H1 (cell line): ENCODE results near the gene RPP14. TPM values are rescaled to one million over a fixed set of nuclear protein-coding genes. Genes with fewer than 3 reads are reported as not detected.

Experiments used
- CTCF ChIA-PET: fragments of 300-600 bp; sonication (Branson Sonifier 250); formaldehyde crosslinking; loops from one replicate; lab custom pipeline; 2021; ENCODE audit not compliant: partially characterized antibody; lab: Charles Lee
- POLR2A ChIA-PET: fragments of 300-600 bp; sonication (Branson Sonifier 250); formaldehyde crosslinking; loops from one replicate; lab custom pipeline; 2021; ENCODE audit warnings: inconsistent platforms; ENCODE audit not compliant: partially characterized antibody; lab: Charles Lee
- DNase-seq, 2 experiments: peaks; one replicate each; pipeline versions ENCODE4 v3.0.0 to v3.0.0-alpha.2; 2010 to 2022; ENCODE audit warnings: low spot score in 2 of 2, low read depth in 1 of 2, mixed read lengths in 1 of 2
- FAIRE-seq: peaks from 2 replicates; lab custom pipeline; 2011; peaks lifted over from hg19 to GRCh38; lab: Jason Lieb, UNC
- H2AFZ ChIP-seq: 2 replicates; pipeline ENCODE4 v1.8.1; 2012; ENCODE audit warnings: low read length, inconsistent platforms
- H2AK5ac ChIP-seq: 2 replicates; pipeline ENCODE4 v1.6.1; 2013; ENCODE audit warnings: low read depth, low read length
- H2BK120ac ChIP-seq: replicated peaks from 2 replicates; pipeline ENCODE3; 2013; ENCODE audit warnings: low read depth, low read length, inconsistent platforms
- H2BK12ac ChIP-seq: 2 replicates; pipeline ENCODE4 v1.6.1; 2013; ENCODE audit warnings: low read depth, low read length
- H2BK15ac ChIP-seq: 2 replicates; pipeline ENCODE4 v1.6.1; 2013; ENCODE audit warnings: low read length
- H2BK20ac ChIP-seq: 2 replicates; pipeline ENCODE4 v1.6.1; 2013; ENCODE audit warnings: low read length
- H2BK5ac ChIP-seq: 2 replicates; pipeline ENCODE4 v1.6.1; 2013; ENCODE audit warnings: low read depth, low read length
- H3K14ac ChIP-seq: 2 replicates; pipeline ENCODE4 v1.6.1; 2013; ENCODE audit warnings: inconsistent platforms; ENCODE audit not compliant: insufficient read length
- H3K18ac ChIP-seq: 2 replicates; pipeline ENCODE4 v1.6.1; 2013; ENCODE audit warnings: low read length; ENCODE audit errors: extremely low read depth
- H3K23ac ChIP-seq: 2 replicates; pipeline ENCODE4 v1.6.1; 2013; ENCODE audit warnings: inconsistent platforms; ENCODE audit not compliant: insufficient read length
- H3K23me2 ChIP-seq: 2 replicates; pipeline ENCODE4 v1.6.1; 2013; ENCODE audit warnings: low read depth, low read length
- H3K27ac ChIP-seq: 2 replicates; pipeline ENCODE4 v1.6.1; 2011; ENCODE audit warnings: low read depth, low read length, inconsistent platforms
- H3K27me3 ChIP-seq, 4 experiments: replicated peaks in 1 of 4; 1 replicate in 1 of 4; 2 replicates in 3 of 4; pipeline versions ENCODE4 v1.6.1 to v1.8.1; 2011 to 2013; ENCODE audit warnings: low read length in 3 of 4, mild to moderate bottlenecking in 3 of 4, inconsistent platforms in 2 of 4, mixed read lengths in 2 of 4, moderate library complexity in 1 of 4; ENCODE audit not compliant: control insufficient read depth in 3 of 4, insufficient read depth in 3 of 4; ENCODE audit errors: extremely low read depth in 1 of 4
- H3K36me3 ChIP-seq, 4 experiments: 2 replicates each; pipeline versions ENCODE4 v1.6.1 to v1.8.1; 2011 to 2013; ENCODE audit warnings: mild to moderate bottlenecking in 4 of 4, low read length in 3 of 4, moderate library complexity in 2 of 4, control low read depth in 1 of 4, inconsistent platforms in 1 of 4; ENCODE audit not compliant: insufficient read depth in 4 of 4, control insufficient read depth in 2 of 4
- H3K4ac ChIP-seq: replicated peaks from 2 replicates; pipeline ENCODE3; 2013; ENCODE audit warnings: low read length, low read depth, mixed read lengths, inconsistent platforms; ENCODE audit not compliant: insufficient read length
- H3K4me1 ChIP-seq, 4 experiments: replicated peaks in 1 of 4; 1 replicate in 1 of 4; 2 replicates in 3 of 4; pipeline versions ENCODE4 v1.6.1 to v1.8.1; 2011 to 2013; ENCODE audit warnings: low read length in 3 of 4, inconsistent platforms in 2 of 4, mixed read lengths in 1 of 4; ENCODE audit not compliant: insufficient read depth in 4 of 4, control insufficient read depth in 3 of 4
- H3K4me2 ChIP-seq, 2 experiments: 2 replicates each; pipeline versions ENCODE4 v1.6.1 to v1.8.1; 2011 to 2013; ENCODE audit warnings: low read depth in 2 of 2, low read length in 2 of 2, control low read depth in 1 of 2, inconsistent platforms in 1 of 2, mild to moderate bottlenecking in 1 of 2; ENCODE audit not compliant: insufficient read depth in 1 of 2
- H3K4me3 ChIP-seq, 4 experiments: fragments of 200-600, 300-600 bp in 1 of 4; sonication (generic), shearing (Covaris generic), sonication (Bioruptor Twin) in 1 of 4; 2 replicates each; pipeline versions ENCODE4 v1.5.1 to v1.8.1; 2011 to 2016; ENCODE audit warnings: low read length in 4 of 4, low read depth in 3 of 4, control low read depth in 2 of 4, inconsistent platforms in 2 of 4, mild to moderate bottlenecking in 2 of 4, mixed read lengths in 1 of 4, moderate library complexity in 1 of 4; ENCODE audit not compliant: insufficient read depth in 2 of 4; ENCODE audit errors: extremely low read depth in 1 of 4
- H3K56ac ChIP-seq: replicated peaks from 2 replicates; pipeline ENCODE3; 2013; ENCODE audit warnings: low read depth, mild to moderate bottlenecking, mixed read lengths, low read length, inconsistent platforms; ENCODE audit not compliant: insufficient read length
- H3K79me1 ChIP-seq: 2 replicates; pipeline ENCODE4 v1.6.1; 2013; ENCODE audit warnings: low read depth, low read length, control low read depth
- H3K79me2 ChIP-seq, 2 experiments: 2 replicates each; pipeline versions ENCODE4 v1.6.1 to v1.8.1; 2012 to 2013; ENCODE audit warnings: low read length in 2 of 2, mild to moderate bottlenecking in 2 of 2, inconsistent platforms in 1 of 2; ENCODE audit not compliant: insufficient read depth in 2 of 2, control insufficient read depth in 1 of 2
- H3K9ac ChIP-seq, 4 experiments: replicated peaks in 1 of 4; 1 replicate in 1 of 4; 2 replicates in 3 of 4; pipeline versions ENCODE4 v1.6.1 to v1.8.1; 2011 to 2013; ENCODE audit warnings: low read depth in 3 of 4, low read length in 3 of 4, control low read depth in 2 of 4, mild to moderate bottlenecking in 2 of 4, moderate library complexity in 2 of 4, inconsistent platforms in 1 of 4; ENCODE audit errors: extremely low read depth in 1 of 4
- H3K9me3 ChIP-seq, 2 experiments: 2 replicates each; pipeline versions ENCODE4 v1.6.1 to v1.8.1; 2012 to 2013; ENCODE audit warnings: mild to moderate bottlenecking in 2 of 2, moderate library complexity in 2 of 2, control low read depth in 1 of 2, inconsistent platforms in 1 of 2, low read depth in 1 of 2, low read length in 1 of 2, mixed read lengths in 1 of 2; ENCODE audit not compliant: insufficient read depth in 2 of 2
- H4K20me1 ChIP-seq, 2 experiments: replicated peaks in 1 of 2; 2 replicates each; pipeline versions ENCODE3 to v1.8.1; 2011 to 2013; ENCODE audit warnings: inconsistent platforms in 2 of 2, low read length in 2 of 2, mild to moderate bottlenecking in 1 of 2; ENCODE audit not compliant: insufficient read depth in 2 of 2, control insufficient read depth in 1 of 2
- H4K5ac ChIP-seq: 2 replicates; pipeline ENCODE4 v1.6.1; 2013; ENCODE audit warnings: low read length, low read depth, mixed read lengths, inconsistent platforms; ENCODE audit not compliant: insufficient read length
- H4K8ac ChIP-seq: 2 replicates; pipeline ENCODE4 v1.8.0; 2013; ENCODE audit warnings: mild to moderate bottlenecking, moderate library complexity, low read length, inconsistent platforms; ENCODE audit not compliant: insufficient read depth; ENCODE audit errors: extremely low read depth
- H4K91ac ChIP-seq: replicated peaks from 2 replicates; pipeline ENCODE3; 2013; ENCODE audit warnings: low read length, mixed read lengths, inconsistent platforms; ENCODE audit not compliant: insufficient read length
- ATF3 ChIP-seq: IDR thresholded peaks from 2 replicates; pipeline ENCODE4 v1.6.1; 2011; ENCODE audit warnings: low read depth, mild to moderate bottlenecking, low read length; ENCODE audit not compliant: insufficient read depth
- CBX5 ChIP-seq: fragments of 300-800, 300-1000 bp; sonication (generic); IDR thresholded peaks from 2 replicates; pipeline ENCODE4 v1.7.1; 2016; ENCODE audit warnings: antibody characterized with exemption, low read length, low read depth
- EP300 ChIP-seq, 2 experiments: IDR thresholded peaks; 1 replicate in 1 of 2; 2 replicates in 1 of 2; pipeline ENCODE4 v1.6.1; 2011 to 2012; ENCODE audit warnings: low read depth in 2 of 2, low read length in 2 of 2, mild to moderate bottlenecking in 2 of 2, borderline replicate concordance in 1 of 2, inconsistent platforms in 1 of 2, moderate library complexity in 1 of 2
- GTF2F1 ChIP-seq: IDR thresholded peaks from 2 replicates; pipeline ENCODE4 v1.6.1; 2012; ENCODE audit warnings: low read depth, low read length, improper control_type of control experiment, borderline replicate concordance
- KDM5A ChIP-seq: fragments of 200-600 bp; IDR thresholded peaks from 2 replicates; pipeline ENCODE4 v1.7.1; 2012; ENCODE audit warnings: mild to moderate bottlenecking, low read length, inconsistent platforms, mixed read lengths
- YY1 ChIP-seq: IDR thresholded peaks from 2 replicates; pipeline ENCODE4 v1.6.1; 2011; ENCODE audit warnings: low read depth, mild to moderate bottlenecking, low read length
- WGBS, 2 experiments: shearing (Covaris generic) in 1 of 2; methylation state at CpG; one replicate each; pipeline versions ENCODE4 v1.1.6 to v1.1.7; 2013 to 2015; ENCODE audit warnings: low lambda C conversion rate in 2 of 2, mixed read lengths in 2 of 2, inconsistent platforms in 1 of 2, low coverage in 1 of 2, missing lambda C conversion rate in 1 of 2; ENCODE audit not compliant: insufficient replicate concordance in 2 of 2, insufficient coverage in 1 of 2, insufficient read length in 1 of 2; ENCODE audit errors: extremely low coverage in 1 of 2, missing lambda C conversion rate in 1 of 2; 5-methylcytosine and 5-hydroxymethylcytosine counted together
- polyA plus RNA-seq, 7 experiments: library from polyadenylated mRNA; depleted of rRNA in 3 of 7; stranded (reverse) in 5 of 7; unstranded in 2 of 7; fragments of >200 nt in 5 of 7; fragments of 200-250 nt in 2 of 7; gene quantifications; 1 replicate in 5 of 7; 2 replicates in 1 of 7; 4 replicates in 1 of 7; pipeline versions ENCODE4 v1.2.1 to v1.2.3, GENCODE V29; 2011 to 2013; ENCODE audit warnings: missing spikeins in 2 of 7, mixed read lengths in 2 of 7
- total RNA-seq: library from RNA; stranded (reverse); fragmentation: NEBNext Ultra II Directional; extraction: Animal tissue kit (Norgen Biotek cat#: 25700); gene quantifications from 2 replicates; pipeline ENCODE4 v1.2.1, GENCODE V29; 2021

Gene RPP14
- total and polyA plus RNA-seq, 2 of the 8 experiments (the other 6 are each of a cell fraction or from before 2014, with no cell fraction given) = 11.7 to 23.4 TPM

DNA sequence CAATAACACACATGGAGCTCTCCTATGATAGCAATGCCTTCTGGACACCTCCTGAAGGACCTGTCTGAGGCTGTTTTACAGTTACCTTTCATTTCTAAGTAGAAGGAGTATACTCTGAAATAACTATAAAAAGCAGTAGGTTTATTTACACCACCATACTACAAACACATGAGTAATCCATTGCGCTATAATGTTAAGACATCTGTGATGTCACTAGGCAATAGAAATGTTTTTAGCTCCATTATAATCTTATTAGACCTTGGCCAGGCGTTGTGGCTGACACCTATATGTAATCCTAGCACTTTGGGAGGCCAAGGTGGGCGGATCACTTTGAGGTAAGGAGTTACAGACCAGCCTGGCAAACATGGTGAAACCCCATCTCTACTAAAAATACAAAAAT lies 51.4 kb downstream of the RPP14 start:
- no peak overlapping the region for H3K56ac ChIP-seq
- H3K23ac ChIP-seq = no peak overlapping the region
- H2AFZ ChIP-seq = no peak overlapping the region
- no peaks in the 10 kb centered on the region for H3K79me1 ChIP-seq
- no peak overlapping the region for H2BK120ac ChIP-seq
- no peak overlapping the region for H3K4me3 ChIP-seq
- H2BK5ac ChIP-seq = no peak overlapping the region
- H2AK5ac ChIP-seq = no peak overlapping the region
- H3K4me1 ChIP-seq = no peaks in the 10 kb centered on the region
- no peak overlapping the region for H4K8ac ChIP-seq
- H3K4me2 ChIP-seq = no peak overlapping the region
- DNase-seq (no peak), FAIRE-seq (no peak)
- no peaks in the 10 kb centered on the region for H3K9me3 ChIP-seq
- H2BK12ac ChIP-seq = no peak overlapping the region
- no peak overlapping the region for H4K5ac ChIP-seq
- H4K91ac ChIP-seq = no peak overlapping the region
- H3K27me3 ChIP-seq = no peaks in the 10 kb centered on the region
- no peak overlapping the region for H3K18ac ChIP-seq
- TF ChIP-seq CBX5 (no peak), KDM5A (no peak), ATF3 (no peak), YY1 (no peak), EP300 (IDR thresholded peaks at IDR 0.05; ENCODE audit: borderline replicate concordance in 1 of 2, low read depth in 2 of 2, low read length in 2 of 2) (no peak), GTF2F1 (no peak)
- H4K20me1 ChIP-seq = no peaks in the 10 kb centered on the region
- H3K23me2 ChIP-seq = no peaks in the 10 kb centered on the region
- H3K14ac ChIP-seq = no peak overlapping the region
- ChIA-PET CTCF (interaction anchor here (0.9 to 1.2 kb wide), 3 partner anchors 52 to 170 kb away, joined by 3 read pairs; partner anchors contain the start of genes HTD2 and RPP14), POLR2A (interaction anchor here (0.8 kb wide), 1 partner anchor 78 kb away, joined by 3 read pairs; no protein-coding TSS in a partner anchor)
- H3K36me3 ChIP-seq = no peaks in the 10 kb centered on the region
- no peak overlapping the region for H3K4ac ChIP-seq
- H2BK15ac ChIP-seq = no peak overlapping the region
- WGBS, 2 experiments = 94% methylated on average over 3 of the region's 3 CpGs; no CpG with 5 or more reads in 1 of the 2 experiments
- H3K27ac ChIP-seq = no peak overlapping the region
- no peaks in the 10 kb centered on the region for H3K79me2 ChIP-seq
- H2BK20ac ChIP-seq = no peak overlapping the region
- no peak overlapping the region for H3K9ac ChIP-seq
